NCI-H69 (cell line): ENCODE measurements around the gene TBC1D12.
"Not testable (repeated sequence)": the region's sequence is repeated elsewhere in the genome, so short reads cannot be mapped to it uniquely, and the experiment has no call there.

Experiments
- DNase-seq: peaks from one replicate; lab custom pipeline; 2025; lab: John Stamatoyannopoulos, UW

TBC1D12 gene

DNA sequence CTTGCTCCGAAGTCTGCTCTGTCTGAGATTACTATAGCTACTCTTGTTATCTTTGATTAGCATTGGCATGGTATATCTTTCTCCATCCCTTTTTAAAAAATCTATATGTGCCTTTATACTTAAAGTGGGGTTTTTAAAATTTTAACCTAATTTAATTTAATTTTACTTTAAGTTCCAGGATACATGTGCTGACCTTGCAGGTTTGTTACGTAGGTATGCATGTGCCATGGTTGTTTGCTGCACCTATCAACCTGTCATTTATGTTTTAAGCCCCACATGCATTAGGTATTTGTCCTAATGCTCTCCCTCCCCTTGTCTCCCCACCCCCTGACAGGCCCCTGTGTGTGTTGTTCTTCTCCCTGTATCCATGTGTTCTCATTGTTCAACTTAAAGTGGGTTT is 54.6 kb downstream of the TBC1D12 start:
- no peak for DNase-seq

DNA sequence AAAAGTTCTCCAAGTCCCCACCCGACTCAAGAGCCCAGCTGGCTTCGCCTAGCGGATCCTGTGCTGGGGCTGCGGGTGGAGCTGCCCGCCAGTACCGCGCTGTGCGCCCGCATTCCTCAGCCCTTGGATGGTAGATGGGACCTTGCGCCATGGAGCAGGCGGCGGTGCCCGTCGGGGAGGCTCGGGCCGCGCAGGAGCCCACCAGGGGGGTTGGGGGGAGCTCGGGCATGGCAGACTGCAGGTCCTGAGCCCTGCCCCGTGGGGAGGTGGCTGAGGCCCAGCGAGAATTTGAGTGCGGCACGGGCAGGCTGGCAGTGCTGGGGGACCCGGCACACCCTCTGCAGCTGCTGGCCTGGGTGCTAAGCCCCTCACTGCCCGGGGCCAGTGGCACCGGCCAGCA is 57.0 kb downstream of the TBC1D12 start:
- DNase-seq = no peak

DNA sequence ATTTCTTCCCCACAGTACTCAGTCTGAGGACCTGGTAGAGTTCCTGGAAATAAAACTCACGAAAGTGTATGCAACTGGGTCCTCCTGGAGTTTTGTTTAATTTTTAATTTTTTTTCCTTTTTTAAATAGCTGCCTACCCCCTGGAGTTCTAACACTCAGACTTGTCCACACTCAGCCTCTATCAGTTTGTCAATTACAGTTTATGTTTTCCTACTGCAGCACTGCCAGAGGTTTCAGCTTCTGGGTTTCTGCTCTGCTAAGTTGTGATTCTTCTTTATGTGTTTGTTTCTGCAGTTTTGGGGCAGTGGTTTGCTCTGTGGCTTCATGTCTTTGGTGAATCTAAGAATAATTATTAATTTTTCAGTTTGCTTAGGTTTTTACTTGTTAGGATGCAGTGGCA is 59.2 kb downstream of the TBC1D12 start:
- DNase-seq = no peak

DNA sequence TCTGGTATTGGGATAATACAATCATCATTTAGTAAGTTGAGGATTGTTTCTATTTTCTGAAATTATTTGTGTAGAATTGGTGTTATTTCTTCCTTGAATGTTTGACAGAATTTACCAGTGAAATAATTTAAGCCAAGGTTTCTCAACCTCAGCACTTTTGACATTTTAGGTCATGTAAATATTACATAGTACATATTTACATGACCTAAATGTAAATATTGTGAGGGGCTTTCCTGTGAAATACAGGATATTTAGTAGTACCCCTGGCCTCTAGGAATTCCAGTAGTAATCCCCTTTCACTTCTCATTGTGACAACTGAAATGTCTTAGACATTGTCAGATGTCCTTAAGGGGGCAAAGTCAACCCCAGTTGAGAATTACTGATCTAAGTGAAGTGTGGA is 59.8 kb downstream of the TBC1D12 start:
- DNase-seq = no peak

DNA sequence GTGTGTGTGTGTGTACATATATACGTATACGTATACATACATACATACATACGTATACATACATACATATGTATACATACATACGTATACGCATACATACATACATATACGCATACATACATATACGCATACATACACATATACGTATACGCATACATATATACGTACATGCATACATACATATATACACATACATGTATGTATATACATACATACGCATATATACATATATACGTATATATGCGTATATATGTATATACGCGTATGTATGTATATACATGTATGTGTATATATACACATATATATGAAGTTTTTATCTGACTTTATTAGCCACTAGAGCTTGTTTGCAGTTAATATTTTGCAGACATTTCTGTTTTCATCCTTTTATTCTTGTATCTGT is 63.3 kb downstream of the TBC1D12 start:
- no peak for DNase-seq

DNA sequence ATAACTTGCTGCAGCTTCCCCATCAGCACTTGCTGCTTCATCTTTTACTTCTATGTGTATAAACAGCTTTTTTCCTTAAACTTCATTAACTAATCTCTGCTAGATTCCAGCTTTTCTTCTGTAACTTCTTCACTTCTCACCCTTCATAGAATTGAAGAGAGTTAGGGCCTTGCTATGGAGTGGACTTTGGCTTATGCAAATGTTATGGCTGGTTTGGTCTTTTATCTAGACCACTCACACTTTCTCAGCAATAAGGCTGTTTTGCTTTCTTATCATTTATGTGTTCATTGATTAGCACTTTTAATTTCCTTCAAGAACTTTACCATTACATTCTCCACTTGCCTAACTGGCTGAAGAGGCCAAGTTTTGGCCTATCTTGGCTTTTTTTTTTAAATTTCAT is 79.1 kb downstream of the TBC1D12 start:
- DNase-seq = no peak

DNA sequence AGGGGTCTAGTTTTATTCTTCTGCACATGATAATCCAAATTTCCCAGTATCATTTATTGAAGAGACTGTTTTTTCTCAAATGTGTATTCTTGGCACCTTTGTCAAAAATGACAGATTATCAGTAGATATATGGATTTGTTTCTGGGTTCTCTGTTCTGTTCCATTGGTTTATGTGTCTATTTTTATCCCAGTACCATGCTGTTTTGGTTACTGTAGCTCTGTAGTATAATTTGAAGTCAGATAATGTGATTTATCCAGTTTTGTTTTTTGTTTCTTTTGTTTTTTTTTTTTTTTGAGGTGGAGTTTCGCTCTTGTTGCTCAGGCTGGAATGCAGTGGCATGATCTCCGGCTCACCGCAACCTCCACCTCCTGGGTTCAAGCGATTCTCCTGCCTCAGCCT is 81.6 kb downstream of the TBC1D12 start:
- no peak for DNase-seq

DNA sequence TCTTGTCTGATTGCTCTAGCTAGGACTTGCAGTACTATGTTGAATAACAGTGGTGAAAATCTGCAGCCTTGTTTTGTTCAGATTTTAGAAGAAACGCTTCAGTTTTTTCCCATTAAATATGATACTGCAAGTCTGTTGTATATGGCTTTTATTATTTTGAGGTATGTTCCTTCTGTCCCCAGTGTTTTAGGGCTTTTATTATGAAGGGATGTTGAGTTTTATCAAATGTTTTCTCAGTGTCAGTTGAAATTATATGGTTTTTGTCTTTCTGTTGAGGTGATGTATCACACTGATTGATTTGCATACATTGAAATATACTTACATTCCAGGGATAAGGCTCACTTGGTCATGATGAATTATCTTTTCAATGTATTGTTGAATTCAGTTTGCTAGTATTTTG is 82.8 kb downstream of the TBC1D12 start:
- no peak for DNase-seq

DNA sequence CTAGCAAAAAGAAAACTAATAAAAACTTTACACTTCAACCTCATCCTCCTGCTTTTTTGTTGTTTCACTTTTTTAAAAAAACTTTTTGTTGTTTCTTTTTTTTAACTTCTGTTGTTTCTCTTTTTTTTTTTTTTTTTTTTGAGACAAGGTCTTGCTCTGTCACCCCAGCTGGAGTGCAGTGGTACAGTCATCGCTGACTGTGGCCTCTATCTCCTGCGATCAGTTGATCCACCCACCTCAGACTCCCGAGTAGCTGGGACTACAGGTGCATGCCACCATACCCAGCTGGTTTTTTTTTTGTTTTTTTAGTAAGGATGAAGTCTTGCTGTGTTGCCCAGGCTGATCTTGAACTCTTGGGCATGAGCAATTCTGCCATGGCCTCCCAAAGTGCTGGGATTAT is 85.2 kb downstream of the TBC1D12 start:
- DNase-seq = no peak

DNA sequence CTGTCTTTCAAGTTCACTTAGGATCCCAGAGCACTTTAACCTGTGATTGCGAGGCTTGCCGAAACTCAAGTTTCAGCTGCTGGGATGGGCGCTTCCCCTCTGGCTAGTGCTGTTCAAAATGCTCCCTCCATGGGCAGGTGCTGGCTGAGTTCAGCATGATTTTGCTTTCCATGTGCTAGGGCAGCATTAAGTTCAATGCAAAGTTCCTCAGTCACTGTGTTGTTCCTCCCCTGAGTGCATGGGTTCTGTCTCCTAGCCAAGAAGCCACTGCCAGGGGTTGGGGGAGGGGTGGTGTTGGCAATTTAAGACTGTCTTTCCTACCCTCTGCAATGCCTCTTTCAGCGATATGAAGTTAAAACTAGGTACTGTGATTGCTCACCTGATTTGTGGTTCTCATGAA is 86.8 kb downstream of the TBC1D12 start:
- no peak for DNase-seq

DNA sequence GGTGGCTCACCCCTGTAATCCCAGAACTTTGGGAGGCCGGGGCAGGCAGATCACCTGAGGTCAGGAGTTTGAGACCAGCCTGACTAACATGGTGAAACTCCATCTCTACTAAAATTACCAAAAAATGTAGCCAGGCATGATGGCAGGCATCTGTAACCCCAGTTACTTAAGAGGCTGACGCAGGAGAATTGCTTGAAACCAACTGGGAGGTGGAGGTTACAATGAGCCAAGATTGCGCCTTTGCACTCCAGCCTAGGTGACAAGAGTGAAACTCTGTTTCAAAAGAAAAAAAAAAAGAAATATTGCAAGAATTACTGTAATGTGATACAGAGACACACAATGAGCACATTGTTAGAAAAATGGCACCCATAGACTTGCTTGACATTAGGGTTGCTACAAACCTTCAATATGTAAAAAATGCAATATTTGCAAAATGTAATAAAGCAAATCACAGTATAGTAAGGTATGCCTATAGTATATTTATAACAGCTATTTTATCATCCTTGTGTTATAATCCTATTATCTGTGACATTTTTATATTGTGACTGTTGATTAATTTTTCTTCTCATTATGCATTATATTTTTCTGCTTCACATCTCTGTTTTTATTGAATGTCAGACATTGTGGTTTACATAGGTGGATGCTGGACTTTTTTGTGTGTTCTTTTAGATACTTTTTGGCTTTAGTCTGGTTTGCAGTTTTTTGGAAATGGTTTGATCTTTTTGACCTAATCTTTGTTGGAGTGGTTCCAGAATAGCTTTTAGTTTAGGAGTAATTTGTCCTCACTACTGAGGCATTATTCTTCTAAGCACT is 87.8 kb downstream of the TBC1D12 start:
- DNase-seq = no peak

DNA sequence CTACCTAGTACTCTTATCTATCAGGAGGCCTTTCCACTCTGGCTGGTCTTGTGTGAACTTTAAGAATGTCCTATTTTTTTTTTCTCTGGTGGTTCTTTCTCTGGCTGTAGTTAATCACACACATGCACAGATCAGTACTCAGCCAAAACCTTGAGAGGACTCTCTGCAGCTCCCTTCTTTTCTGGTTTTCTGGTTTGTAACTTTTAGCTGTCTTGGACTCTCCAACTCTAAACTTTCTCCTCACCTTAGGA is 88.4 kb downstream of the TBC1D12 start:
- peak; percentile 1 for DNase-seq

DNA sequence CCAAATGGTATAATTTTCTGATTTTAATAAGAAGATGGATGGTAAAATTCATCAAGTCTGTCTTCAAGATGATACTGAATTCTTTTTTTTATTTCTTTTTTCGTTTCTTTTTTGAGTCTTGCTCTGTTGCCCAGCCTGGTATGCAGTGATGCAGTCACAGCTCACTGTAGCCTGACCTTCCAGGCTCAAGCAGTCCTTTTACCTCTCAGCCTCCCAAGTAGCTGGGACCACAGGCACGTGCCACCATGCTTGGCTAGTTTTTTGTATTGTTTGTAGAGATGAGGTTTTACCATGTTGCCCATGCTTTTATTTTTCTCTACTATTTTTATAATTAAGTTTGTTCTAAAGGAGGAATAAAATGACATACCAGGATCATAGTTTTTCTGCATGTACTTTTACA is 91.1 kb downstream of the TBC1D12 start:
- no peak for DNase-seq

DNA sequence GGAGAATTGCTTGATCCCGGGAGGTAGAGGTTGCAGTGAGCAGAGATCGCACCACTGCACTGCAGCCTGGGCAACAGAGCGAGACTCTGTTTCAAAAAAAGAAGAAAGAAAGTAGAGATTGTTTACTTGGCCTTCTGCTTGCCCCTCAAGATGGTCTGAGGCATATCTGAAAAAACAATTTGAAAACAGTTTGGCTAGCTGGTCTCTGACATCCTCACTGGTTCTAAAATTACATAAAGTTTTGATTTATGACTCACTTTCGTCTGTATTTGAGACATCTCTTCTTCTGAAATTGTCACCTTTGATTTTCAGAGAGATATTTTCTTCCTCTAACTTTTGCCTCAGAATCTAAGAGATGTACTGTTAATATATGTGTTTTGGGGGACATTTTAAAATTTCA is 93.7 kb downstream of the TBC1D12 start:
- no peak for DNase-seq

DNA sequence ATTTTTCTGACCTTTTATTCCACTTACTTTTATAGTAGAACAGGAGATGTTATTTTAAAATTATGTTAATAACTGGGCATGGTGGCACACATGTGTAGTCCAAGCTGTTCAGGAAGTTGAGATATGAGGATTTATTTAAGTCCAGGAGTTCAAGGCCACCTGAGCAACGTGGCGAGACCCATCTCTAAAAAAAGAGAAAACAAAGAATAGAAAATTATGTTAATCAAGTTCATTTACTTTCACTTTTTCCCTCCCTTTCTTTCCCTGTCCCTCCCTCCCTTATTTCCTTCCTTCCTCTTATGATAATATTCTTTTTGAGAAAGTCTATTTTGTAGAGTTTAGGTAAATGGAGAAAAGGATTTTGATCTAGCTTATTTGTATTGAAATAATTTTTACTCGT is 94.3 kb downstream of the TBC1D12 start:
- DNase-seq = no peak

DNA sequence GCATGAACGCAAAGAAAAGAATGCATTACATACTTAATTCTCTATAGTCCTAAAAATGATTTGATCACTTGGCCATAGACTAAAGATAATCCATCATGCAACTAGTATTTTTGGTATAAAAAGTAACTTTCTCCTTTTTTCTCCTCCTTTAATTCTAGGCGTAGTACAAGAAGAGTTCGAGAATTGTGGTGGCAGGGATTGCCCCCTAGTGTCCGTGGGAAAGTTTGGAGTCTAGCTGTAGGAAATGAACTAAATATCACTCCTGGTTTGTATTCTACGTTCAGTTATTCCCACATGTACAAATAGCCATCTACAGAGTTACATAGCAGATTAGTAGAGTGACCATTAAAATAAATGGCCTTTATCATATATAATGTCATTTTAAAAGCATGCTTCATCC is 97.7 kb downstream of the TBC1D12 start:
- DNase-seq = no peak

DNA sequence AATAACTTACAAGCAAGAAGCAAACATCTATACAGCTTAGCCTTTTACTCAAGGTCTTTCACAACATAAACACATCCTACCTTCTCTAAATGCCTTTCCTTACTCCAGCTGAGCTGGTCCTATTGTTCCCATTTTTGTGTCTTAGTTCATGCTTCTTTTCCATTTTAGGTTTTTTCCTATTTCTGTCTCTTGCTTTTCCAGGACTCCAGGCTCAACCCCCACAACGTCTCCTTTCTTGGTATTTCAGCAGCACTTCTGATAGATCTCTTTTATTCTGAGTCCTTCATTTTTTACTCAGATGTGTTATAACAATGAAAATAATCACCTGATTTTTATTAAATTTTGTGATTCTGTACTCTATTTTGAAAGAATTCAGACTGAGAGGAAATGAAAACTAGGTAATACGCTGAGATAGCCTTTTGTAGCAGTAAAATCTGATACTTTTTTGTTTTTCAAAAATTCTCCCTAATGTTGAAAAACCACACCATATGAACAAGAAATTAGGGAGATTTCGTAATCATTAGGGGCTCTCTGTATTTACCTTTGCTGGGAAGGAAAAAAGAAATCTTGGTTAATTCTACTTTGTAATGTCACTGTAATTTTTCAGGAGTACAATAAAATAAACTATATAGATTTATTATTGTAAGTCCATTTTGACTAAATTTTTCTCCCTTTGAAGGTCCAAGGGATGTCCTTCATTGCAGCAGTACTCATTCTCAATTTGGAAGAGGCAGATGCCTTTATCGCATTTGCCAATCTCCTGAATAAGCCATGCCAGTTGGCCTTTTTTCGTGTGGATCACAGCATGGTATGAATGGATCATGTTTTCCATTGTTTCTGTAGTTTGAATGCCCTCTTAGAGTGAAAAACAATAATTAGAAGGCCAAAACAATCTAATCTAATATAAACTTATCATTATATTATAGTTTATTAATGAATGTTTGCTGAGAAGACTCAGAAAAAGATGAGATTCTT is 119.2 kb downstream of the TBC1D12 start:
- DNase-seq = no peak

DNA sequence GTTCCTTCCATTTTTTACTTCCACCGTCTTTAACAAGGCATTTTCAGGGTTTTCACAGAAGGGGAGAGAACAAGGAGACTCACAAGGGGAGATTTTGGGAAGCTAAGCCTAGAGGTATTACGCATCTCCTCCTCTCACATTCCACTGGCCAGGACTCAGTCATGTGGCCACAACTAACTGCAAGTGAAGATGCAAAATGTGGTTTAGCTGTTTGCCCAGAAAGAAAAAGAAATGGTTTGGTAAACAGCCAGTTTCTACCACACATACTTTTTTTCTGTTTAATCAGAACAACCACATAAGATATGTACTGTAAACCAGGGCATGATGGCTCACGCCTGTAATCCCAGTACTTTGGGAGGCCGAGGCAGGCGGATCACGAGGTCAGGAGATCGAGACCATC is 121.8 kb downstream of the TBC1D12 start:
- DNase-seq = no peak

DNA sequence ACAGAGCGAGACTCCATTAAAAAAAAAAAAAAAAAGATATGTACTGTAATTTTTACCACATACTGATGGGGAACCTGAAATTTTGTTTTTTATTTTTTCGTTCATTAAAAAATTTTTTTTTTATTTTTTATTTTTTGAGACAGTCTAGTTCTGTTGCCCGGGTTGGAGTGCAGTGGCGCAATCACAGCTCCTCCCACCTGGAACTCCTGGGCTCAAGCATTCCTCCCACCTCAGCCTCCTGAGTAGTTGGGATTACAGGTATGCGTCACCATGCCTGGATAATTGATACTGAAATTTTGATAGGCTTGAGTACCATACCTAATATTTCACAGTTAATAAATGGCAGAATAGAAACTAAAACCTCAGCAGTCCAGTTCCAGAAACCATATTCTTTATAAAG is 122.4 kb downstream of the TBC1D12 start:
- DNase-seq = no peak

DNA sequence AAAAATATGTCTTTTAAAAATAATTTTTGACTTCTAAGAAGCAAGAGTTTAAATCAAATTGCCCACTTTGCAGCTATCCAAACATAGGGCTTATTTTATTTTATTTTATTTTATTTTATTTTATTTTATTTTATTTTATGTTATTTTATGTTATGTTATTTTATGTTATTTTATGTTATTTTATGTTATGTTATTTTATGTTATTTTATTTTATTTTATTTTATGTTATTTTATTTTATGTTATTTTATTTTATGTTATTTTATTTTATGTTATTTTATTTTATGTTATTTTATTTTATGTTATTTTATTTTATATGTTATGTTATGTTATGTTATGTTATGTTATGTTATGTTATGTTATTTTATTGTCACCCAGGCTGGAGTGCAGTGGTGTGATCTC is 129.2 kb downstream of the TBC1D12 start:
- DNase-seq = not testable (repeated sequence)

DNA sequence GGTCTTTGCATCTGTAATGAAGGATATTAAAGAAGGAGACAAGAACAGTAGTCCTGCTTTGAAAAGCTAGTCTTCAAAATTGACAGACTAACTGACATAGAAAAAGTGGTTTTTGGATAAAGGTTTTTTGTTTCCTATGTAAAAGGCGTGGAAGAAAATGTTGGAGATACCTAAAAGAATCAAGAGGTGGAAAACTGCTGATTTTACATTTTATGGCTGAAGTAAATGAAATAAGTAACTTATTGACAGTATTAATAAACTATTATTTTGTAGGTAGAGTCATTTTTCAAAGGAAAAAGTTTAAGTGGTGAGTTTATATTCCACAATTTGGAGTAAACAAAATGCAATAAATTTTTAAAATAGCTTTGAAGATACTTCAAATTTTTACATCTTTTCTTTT is 130.7 kb downstream of the TBC1D12 start:
- no peak for DNase-seq

DNA sequence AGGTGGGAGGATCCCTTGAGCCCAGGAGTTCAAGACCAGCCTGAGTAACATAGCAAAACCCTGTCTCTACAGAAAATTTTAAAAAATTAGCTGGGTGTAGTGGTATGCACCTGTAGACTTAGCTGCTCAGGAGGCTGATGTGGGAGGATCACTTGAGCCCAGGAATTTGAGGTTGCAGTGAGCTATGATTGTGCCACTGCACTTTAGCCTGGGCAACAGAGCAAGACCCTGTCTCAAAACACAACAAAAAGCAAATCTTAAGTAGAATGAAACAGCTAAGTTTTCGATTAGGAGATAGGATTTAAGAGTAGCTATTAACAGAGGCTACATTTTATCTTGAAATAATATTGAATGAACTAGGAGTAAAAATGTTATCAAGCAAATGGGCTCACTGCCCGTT is 139.9 kb downstream of the TBC1D12 start:
- not testable (repeated sequence) for DNase-seq

DNA sequence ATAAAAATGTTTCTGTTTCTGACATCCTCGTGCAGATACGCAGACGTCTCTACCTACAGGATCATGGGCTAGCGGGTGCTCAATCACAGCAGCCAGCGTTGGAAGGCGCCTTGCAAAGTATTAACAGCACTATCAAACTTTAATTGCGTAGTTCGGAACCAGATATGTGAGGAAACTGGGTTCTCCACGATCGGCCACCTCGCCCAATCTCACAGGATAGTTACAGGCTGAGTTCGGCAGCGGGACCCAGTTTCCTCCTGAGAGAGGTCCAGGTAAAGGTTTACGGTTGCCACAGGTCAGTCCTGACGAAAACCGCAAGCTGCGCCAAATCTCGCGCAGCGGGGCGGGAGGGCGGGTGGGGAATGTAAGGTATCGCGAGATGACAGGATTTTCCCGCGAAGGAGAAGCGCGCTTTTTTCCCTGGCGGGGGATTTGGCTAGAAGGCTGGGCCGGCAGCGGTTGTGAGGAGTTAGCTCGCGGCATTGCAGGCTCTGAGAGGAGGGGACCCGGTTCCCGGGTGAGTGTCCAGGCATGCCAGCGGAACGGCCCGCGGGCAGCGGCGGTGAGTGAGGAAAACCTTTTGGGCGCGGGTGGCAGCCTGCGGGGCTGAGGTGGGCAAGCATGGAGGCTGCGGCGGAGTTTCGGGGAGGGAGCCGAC is 143.2 kb downstream of the TBC1D12 start, which contains the start of gene HELLS:
Gene HELLS (plus strand): TSS at position 398 of the 658 bp plus-strand sequence. CDS start 134 bp downstream, at position 532.
- peak; percentile 91 for DNase-seq
